Chondrocyte (in vitro differentiated cells): ENCODE data around the gene SV2C. TPM values are rescaled to one million over a fixed set of nuclear protein-coding genes. Genes with fewer than 3 reads are reported as not detected.

Source experiments
- DNase-seq: peaks from one replicate; pipeline ENCODE4 v3.0.0; 2021; ENCODE audit warnings: mixed read lengths, low spot score
- H3K27ac Mint-ChIP-seq: one replicate; pipeline ENCODE4 v1.8.0; 2021; ENCODE audit warnings: mild to moderate bottlenecking, moderate library complexity, mixed read lengths; ENCODE audit not compliant: unreplicated experiment
- H3K27me3 Mint-ChIP-seq: 2 replicates; pipeline ENCODE4 v1.8.0; 2021; ENCODE audit warnings: low read depth, mixed read lengths
- H3K36me3 Mint-ChIP-seq: 2 replicates; pipeline ENCODE4 v1.8.0; 2021; ENCODE audit warnings: low read depth, mixed read lengths
- H3K4me1 Mint-ChIP-seq: 2 replicates; pipeline ENCODE4 v1.8.0; 2021; ENCODE audit warnings: low read depth, mild to moderate bottlenecking, mixed read lengths
- H3K4me3 Mint-ChIP-seq: one replicate; pipeline ENCODE4 v1.8.0; 2021; ENCODE audit warnings: mild to moderate bottlenecking, moderate library complexity, mixed read lengths; ENCODE audit not compliant: unreplicated experiment
- H3K9me3 Mint-ChIP-seq: 2 replicates; pipeline ENCODE4 v1.8.0; 2021; ENCODE audit warnings: low read depth, mixed read lengths
- CTCF ChIP-seq: fragments of 200-600 bp; sonication (generic); IDR thresholded peaks from 2 replicates; pipeline ENCODE4 v1.5.0; 2021; ENCODE audit warnings: antibody characterized with exemption, mild to moderate bottlenecking, moderate library complexity
- total RNA-seq: library from RNA; stranded (reverse); gene quantifications from 3 replicates; pipeline ENCODE4 v1.2.1, GENCODE V29; 2021

Gene SV2C
- total RNA-seq, 1 donor from 2014 or later: 0.02 TPM

DNA sequence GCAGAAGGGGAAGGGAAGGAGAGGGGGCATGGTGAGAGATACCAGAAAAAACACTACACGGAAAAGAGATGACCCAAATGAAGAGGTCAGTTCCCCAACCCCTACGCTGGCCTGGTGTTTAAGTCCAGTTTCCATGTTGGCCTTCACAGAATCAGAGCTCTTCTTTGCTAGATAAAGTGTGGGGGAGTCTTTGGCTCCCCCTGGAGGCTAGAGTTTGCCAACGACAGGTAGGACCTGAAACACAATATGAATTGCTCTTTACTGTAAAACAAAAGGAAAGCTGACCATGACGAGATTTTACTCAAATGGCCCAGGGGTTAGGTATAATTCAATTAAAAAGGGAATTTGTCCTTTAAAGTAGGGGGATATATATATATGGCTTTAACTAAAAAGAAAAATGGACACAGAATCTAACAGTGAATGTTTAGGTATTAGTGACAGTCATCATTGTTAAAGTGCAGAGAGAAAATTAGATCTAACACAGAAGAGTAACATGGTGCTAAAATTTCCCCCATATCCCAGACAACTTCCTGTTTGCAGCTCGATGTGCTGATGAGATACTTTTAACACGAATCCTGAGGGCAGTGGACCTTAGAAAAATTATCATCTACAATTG lies 92.0 kb downstream of the SV2C start:
- Mint-ChIP-seq H3K27me3 (no peaks in the 10 kb centered on the region), H3K27ac (no peak overlapping the region), H3K4me3 (no peak overlapping the region), H3K4me1 (no peaks in the 10 kb centered on the region), H3K9me3 (no peaks in the 10 kb centered on the region), H3K36me3 (no peaks in the 10 kb centered on the region)
- DNase-seq: no peak
- TF ChIP-seq CTCF: peak; percentile 84

DNA sequence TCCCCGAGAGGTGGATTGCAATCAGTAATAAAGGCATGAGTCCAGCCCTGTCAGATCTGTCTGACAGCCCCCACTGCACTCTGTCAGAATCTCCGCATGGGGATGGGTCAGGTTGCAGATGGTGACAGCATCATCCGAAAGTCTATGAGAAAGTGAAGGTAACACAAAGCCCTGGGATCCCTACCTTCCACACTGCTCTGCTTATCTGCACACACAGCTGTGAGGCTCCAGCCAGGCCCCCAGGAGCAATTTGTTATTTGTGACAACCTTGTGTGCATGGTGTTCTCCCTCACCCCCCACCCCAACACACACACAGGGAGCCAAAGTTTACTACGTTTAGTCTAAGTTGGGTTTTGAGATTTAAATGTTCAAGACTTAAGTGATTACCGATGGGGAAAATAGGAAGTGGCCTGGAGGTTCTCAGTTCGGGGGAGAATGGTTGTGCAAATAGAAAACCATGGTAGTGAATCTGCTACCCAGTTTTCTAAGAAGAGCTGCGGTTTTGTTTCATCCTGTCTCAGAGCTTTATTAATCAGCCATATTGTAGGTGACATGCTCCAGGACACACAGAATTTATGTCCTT lies 92.7 kb downstream of the SV2C start:
- no peak for TF ChIP-seq CTCF
- no peaks in the 10 kb centered on the region for H3K36me3 Mint-ChIP-seq
- DNase-seq: no peak
- no peak overlapping the region for H3K4me3 Mint-ChIP-seq
- H3K27me3 Mint-ChIP-seq: no peaks in the 10 kb centered on the region
- H3K9me3 Mint-ChIP-seq: no peaks in the 10 kb centered on the region
- H3K27ac Mint-ChIP-seq: no peak overlapping the region
- H3K4me1 Mint-ChIP-seq: no peaks in the 10 kb centered on the region

GRCh38 chr5:76177978-76178377 lies 94.8 kb downstream of the SV2C start:
- H3K9me3 Mint-ChIP-seq: no peaks in the 10 kb centered on the region
- no peak overlapping the region for H3K4me3 Mint-ChIP-seq
- no peak for DNase-seq
- H3K36me3 Mint-ChIP-seq: no peaks in the 10 kb centered on the region
- no peaks in the 10 kb centered on the region for H3K4me1 Mint-ChIP-seq
- no peak overlapping the region for H3K27ac Mint-ChIP-seq
- no peaks in the 10 kb centered on the region for H3K27me3 Mint-ChIP-seq
- no peak for TF ChIP-seq CTCF

DNA sequence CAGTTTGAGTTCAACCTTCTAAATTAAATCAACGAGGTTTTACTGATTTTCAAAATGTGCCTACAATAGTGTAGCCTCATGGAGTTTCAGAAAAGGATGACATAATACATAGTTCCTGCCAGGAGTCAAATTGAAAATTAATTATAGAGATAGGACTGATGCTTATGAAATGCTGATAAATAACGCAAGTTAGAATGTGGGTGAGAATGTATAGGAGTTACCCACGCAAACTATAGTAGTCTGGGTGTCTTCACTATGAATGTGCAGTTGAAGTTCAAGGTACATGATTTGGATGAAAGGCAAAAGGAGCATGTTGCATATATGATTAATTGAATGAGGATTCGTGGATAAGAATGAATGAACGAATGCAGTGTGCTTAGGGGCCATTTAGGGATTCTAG lies 95.7 kb downstream of the SV2C start:
- Mint-ChIP-seq H3K27me3 (no peaks in the 10 kb centered on the region), H3K27ac (no peak overlapping the region), H3K4me3 (no peak overlapping the region), H3K9me3 (no peaks in the 10 kb centered on the region), H3K4me1 (no peaks in the 10 kb centered on the region), H3K36me3 (no peaks in the 10 kb centered on the region)
- no peak for TF ChIP-seq CTCF
- DNase-seq: no peak

DNA sequence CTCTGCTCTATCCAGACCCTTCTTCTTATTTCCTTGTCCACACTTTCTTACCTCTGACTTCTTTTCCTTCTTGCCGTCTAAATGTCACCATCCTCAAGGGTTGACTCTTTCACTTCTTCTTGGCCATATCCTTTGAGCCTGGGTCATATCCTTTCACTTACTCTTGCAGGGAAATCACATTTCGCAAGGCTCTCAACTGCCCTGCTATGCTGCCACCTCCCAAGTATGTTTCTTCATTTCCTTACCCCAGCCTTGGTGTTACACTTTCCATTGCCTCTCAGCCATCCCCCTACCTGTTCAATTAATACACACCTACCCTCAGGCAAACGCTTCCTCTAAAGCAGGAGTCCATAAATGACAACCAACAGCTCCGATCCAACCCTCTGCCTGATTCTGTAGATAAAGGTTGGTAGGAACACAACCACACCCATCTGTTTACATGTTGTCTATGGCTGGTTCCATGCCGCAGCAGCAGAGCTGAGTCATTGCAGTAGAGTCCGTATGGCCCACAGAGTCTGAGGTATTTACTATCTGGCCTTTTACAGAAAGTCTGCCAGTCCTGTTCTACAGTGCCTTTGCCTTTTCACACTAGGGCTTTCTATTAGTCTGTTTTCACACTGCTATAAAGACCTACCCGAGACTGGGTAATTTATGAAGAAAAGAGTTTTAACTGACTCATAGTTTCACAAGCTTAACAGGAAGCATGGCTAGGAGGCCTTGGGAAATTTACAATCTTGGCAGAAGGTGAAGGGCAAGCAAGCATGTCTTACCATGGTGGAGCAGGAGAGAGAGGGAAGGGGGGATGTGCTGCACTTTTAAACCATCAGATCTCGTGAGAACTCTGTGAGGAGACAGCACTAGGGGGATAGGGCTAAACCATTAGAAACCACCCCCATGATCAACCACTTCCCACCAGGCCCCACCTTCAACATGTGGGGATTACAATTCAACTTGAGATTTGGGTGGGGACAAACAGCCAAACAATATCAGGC lies 97.9 kb downstream of the SV2C start:
- no peak for DNase-seq
- no peaks in the 10 kb centered on the region for H3K36me3 Mint-ChIP-seq
- TF ChIP-seq CTCF: no peak
- no peak overlapping the region for H3K27ac Mint-ChIP-seq
- no peaks in the 10 kb centered on the region for H3K4me1 Mint-ChIP-seq
- H3K27me3 Mint-ChIP-seq: no peaks in the 10 kb centered on the region
- H3K9me3 Mint-ChIP-seq: no peaks in the 10 kb centered on the region
- H3K4me3 Mint-ChIP-seq: no peak overlapping the region
